Stimulated activated CD8-positive, alpha-beta memory T cell treated with anti-CD3 and anti-CD28 coated beads, Interleukin-4, amount 100 ng/mL, for 1 hour (primary cell): ENCODE measurements around the gene THBD.

Experiments
- DNase-seq, 2 donors: peaks; one replicate each; pipeline ENCODE4 v3.0.0-alpha.2; 2020; ENCODE audit warnings: low read depth in 2 of 2, low spot score in 1 of 2

THBD gene

DNA sequence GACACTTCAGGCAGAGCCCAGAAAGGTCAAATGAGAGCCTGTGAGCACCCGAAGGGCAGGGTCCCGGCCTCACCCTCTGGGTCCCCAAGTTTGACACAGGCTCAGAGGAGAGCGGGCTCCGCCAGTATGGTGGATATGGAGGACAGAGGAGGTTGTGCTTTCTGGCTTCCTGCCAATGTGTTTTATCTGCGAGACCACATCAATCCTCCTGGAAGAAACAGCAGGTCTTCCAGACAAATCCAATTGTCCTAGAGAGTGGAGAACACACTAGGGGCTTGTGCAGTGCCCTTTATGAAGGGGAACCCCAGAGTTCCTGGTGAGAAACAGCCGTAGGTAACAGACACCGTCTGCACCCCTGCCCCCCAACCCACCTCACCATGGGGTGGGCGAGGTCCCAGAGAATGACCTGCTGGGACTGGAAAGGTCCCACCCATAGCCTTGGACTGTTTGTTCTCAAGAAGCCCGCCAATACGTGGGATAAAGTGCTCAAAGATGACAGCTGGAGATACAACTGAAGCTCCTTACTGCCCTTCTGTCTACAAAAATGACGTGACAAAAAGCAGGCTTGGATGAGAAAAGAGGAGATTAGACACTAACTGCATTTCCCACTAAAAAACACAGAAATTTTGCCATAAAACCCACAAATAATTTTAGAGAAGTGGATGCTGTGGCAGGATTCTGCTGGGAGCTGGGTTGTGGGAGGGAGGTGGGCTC lies 38.3 kb downstream of the THBD start:
- no peak for DNase-seq

DNA sequence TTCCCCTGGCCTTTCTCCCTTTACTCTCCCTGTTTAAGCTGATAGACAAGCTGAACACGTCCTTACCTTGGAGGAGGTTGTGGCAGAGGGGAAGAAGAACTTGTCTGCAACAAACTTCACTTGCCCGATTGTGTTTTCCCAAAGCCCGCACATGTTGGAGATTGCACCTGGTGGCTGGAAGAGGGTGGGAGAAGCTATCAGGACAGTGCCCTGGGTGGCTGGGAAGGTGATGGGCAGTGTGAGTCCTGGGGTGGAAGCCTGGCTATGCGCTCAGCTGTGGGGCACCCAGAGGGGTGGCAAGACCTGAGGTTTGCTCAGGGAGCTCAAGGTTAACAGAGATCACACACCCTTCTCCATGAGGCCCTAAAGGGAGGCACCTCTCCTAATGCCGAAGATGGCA lies 39.4 kb downstream of the THBD start:
- DNase-seq: no peak

DNA sequence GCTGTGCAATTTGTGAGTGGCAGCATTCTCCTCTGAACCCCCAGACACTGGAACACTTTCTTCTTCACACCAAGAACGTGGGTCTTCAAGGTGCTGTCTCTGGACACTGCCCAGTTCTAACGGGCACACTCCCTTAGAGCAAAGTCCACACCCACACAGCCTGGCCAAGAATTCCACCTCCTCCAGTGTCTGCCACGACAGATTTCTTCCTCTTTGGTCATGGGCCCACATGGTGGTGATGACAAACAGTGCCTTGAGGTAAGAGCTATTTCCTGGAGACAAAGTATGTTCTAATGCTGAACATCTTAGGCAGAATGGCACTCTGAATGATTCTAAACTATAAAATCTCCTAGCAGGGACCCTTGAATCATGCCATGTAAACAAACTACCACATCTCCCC lies 39.8 kb downstream of the THBD start:
- DNase-seq: no peak

DNA sequence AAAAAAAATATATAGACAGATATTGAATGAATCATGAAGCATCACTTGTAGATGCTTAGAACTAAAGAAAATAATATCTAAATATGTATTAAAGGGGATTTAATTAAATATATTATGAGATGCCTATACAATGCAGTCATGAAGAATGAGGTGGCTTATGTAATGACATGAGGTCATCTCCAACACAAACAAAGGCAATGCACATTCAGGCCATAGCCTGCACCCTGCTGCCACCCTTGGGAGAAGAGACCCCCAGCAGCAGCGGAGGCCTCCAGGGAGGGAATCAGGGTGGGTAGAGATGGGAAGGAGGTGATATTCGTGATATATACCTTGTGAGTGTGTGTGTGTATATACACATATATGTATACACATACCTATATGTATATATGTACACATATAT lies 40.8 kb downstream of the THBD start:
- no peak for DNase-seq

DNA sequence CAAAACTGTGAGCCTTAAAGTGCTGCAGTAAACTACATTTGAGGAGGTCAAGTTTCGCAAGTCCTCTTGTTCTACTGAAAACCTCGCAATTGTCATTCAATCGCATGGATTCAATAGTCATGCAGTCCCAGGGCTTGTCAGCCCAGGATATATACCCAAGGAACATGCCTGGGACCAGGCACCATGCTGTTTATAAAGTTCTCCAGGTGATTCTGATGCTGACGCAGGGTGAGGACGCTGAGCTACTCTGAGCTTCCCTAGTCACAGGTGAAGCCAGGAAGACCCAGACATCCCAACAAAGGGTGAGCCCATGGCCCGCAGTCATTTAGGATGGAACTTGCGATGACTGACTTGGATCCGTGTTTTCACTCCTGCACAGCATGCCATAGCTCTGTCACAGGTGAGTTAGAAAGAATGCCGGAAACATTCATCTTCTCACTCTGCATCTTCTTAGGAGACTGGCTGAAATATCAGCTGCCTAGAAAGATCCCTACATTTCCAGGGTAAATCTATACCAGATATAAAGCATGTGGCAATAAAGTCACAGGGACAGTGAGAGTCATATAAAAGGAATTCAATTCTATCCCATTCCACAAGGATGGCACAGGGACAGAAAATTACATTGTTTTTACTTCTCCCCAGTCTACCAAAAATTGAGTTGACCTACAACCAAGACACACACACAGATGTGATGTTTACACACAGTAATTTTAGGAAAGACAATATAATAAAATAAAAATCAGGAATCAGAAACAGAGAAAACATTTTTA lies 41.4 kb downstream of the THBD start:
- DNase-seq: no peak

DNA sequence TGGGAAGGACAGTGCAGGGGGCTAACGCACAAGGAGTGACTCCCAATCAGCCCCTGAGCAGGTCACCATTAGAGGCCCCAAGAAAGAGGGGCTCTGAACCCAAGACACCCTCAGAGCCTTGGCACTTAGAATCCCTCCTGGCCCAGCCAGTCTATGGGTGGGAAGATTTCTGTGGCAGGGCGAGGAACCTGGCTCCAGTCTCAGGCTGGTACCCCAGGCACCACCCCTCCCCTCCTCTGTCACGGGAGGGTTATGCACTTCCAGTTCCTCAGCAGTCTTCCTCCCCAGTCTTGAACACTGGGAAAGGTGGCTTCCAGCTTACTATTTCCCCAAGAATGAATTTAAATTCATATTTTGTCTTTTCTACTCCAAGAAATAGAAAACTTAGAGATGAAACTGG lies 42.0 kb downstream of the THBD start:
- DNase-seq: no peak

DNA sequence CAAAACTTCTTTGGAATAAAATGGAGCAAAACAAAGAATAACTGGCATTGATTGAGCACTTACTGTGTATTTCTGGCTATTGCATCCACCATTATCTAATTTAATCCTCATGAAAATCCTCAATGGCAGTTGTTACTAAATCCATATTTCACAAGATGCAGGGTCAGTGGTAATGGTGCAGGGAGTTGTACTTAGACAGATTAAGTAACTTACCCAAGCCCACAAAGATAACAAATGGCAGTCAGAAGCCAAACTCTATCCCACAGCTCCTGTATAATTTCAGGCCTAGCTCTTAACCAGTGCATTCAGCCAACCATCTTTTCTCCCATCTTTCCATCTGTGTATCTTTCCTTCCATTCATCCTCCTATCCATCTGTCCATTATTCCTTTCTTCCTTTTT lies 43.7 kb downstream of the THBD start:
- no peak for DNase-seq

DNA sequence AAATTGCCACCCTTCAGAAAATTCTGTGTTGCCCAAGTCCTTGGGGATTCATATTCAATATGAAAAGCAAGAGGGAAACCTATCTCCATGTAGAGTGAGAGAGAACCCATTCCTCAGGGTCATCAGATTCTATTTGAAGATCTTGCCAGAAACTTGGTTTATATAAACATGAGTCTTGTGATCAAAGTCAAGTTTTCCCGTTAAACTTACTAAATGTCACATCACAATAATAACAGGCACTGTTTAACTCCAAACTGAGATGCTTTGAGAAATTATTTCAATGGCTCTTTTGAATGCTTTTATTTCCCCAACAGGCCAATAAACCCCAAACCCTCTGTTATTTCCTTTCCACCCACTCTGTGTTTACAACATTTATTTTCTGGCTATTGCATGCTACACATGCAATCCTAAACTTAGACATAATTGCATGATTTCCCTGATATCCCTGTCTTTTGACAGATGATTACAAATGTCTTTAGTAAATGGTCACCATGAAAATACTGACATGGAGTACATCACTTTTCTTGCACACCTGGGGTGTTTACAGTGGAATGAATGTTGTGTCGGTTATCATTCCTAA lies 45.5 kb downstream of the THBD start:
- no peak for DNase-seq

DNA sequence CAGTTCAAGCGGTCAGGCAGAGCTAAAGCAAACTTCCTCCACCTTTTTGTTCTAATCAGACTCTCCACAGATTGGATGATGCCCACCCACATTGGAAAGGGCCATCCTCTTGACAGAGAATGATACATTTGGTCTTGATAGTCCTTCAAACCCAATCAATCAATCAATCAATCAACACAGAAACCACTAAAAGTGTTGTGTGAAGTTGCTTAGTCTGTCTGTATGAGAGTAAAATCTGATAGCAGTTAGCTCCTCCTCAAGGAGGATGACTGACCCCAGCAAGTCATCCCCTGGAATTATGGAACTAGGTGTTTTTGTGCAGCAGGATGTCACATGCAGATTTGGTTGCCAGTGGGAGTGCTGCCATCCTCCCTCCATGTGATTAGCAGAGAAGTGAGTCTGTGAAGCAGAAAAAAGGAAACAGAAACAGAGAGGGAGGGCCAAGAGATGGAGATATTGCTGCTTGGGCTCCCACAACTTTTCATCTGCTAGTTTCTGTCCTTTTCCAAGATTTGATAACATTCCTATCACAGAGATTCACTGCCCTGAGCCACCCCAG lies 46.3 kb downstream of the THBD start:
- no peak for DNase-seq

DNA sequence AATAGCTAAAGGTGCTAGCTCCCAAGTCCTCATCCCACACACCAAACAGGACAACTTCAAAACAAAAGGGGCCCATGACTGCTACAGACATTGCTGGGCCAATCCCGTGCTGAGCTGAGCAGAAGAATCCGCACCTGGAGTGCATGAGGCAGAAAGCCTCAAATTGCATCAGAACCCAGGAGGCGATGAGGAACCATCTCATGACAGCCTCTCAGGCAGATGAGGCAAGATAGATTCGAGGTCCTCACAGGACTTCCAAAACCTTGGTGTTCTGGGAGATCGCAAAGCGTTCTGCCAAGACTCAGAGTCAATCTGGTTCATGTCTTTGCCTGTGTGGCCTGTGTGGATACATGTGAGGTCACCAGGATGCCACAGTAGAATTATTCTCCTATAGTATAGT lies 47.2 kb downstream of the THBD start:
- no peak for DNase-seq

DNA sequence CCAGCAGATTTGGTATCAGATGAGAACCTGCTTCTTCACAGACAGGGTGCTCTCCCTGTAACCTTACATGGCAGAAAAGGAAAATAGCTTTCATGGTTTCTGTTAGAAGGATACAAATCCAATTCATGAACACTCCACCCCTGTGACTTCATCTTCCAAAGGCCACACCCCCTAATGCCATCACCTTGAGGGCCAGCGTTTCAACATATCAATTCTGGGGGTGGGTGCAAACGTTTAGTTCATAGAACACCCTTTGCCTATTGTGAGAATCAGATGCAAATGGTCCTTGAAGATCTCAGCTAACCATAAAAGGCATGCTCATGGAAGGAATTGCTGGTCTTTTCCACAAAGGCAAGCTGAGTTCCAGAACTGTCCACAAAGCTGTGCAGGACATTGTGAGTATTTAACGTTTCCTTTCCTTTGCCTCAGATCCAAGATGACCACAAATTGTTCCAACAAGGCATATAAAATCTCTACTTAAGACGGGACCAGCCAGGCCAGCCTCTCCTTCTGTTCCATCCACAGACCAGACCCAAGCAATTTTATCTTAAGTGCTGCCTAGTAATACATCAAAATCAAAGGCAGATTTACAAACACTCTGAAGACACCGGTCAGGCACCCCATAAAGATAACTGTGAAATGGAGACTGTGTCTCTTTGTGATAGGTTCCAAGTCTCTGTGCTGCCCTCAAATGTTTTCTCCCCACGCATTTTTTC lies 49.1 kb downstream of the THBD start:
- no peak for DNase-seq

DNA sequence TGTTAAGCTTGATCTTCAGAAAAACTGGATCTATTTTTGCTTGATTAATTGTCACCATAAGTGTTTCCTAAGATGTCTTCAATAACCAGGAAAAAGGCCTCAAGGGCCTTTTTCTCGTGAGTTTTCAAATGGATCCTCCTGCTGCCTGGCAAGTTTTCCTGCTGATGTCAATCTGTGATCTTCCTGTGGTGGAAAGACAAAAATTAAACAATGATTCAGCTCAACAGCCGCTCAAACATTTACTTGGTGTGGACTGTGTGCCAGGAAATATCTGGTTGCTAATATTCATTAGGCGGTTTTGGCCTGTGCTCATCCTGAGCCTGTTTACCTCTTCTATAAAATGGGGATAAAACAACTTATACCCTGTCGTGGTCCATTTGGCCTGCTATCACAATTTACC lies 49.7 kb downstream of the THBD start:
- no peak for DNase-seq

DNA sequence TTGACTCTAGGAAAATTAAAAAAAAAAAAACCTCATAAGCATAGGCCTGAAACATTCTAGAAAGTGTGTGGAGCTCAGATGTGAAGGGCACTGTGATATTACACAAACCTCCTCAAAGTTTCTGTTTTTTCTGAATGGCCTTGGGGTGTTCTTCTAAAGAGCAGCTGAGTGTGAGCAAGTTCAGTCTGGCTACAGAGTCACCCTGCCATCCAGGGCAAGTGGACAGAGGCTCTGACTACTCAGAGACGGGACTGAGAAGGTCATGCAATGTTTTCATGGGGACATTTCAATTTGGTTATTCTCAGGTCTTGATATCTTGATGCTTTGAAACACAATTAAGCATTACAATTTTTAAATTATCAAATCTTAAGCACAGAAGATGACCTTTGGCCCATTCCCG lies 51.0 kb downstream of the THBD start:
- no peak for DNase-seq

DNA sequence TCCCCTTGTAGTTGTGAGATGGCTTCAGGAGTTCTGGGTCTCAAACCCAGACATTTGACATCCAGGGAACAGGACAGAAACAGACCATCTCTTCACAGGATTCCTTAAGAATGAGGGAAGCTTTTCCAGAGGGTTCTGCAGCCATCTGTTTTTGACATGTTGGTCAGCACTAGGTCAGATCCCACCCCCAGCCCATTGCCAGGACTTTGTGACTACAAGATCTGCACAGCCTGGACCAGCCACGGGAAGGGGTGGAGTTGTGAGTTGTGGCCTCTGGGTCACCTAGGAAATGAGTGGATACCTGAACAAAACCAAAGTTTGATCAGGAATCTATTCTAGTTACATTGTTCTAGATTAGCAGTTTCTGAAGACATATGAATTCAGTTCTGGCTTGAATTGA lies 53.5 kb downstream of the THBD start:
- no peak for DNase-seq
